Measurements from ENCODE around the gene KDM5A.

- no peak for TF ChIP-seq CTCF (IDR thresholded peaks at IDR 0.05 in 4 of 5, conservative IDR thresholded peaks at IDR 0.05 in 1 of 5)
- TF ChIP-seq POLR2A (IDR thresholded peaks at IDR 0.05) = no peak
Observed at GRCh38 chr12:292186-292585, 96.9 kb downstream of the KDM5A start.
